GM12878 (cell line): ENCODE measurements around the gene FATE1. TPM values are rescaled to one million over a fixed set of nuclear protein-coding genes. Genes with fewer than 3 reads are reported as not detected.

ENCODE experiments used
- ATAC-seq: fragments of 200-7000 bp; cut with Tn5 transposase; 3 replicates; pipeline ENCODE4 v1.9.1; 2020; ENCODE audit warnings: mild to moderate bottlenecking, moderate library complexity
- BruUV-seq: library from RNA; stranded (reverse); fragments of 400-500 nt; replicated peaks from 2 replicates; lab custom pipeline; 2021; lab: Mats Ljungman, UMichigan
- CTCF ChIA-PET: fragments of 300-600 bp; sonication (Branson Sonifier 250); formaldehyde crosslinking; extraction: SDS; loops from one replicate; lab custom pipeline; 2021; ENCODE audit warnings: inconsistent platforms; lab: Yijun Ruan, JAX
- POLR2A ChIA-PET: fragments of 350-600 bp; formaldehyde crosslinking; extraction: SDS; loops from one replicate; lab custom pipeline; 2021; ENCODE audit warnings: inconsistent platforms; lab: Charles Lee
- RAD21 ChIA-PET: fragments of 300-600 bp; sonication (Branson Sonifier 250); formaldehyde crosslinking; loops from one replicate; lab custom pipeline; 2023; ENCODE audit warnings: antibody characterized with exemption; ENCODE audit not compliant: unreplicated experiment; lab: Charles Lee
- SMC1A ChIA-PET: fragments of 300-600 bp; sonication (Branson Sonifier 250); formaldehyde crosslinking; loops from one replicate; lab custom pipeline; 2023; ENCODE audit not compliant: unreplicated experiment, uncharacterized antibody; lab: Charles Lee
- DNase-seq: peaks from one replicate; pipeline ENCODE4 v3.0.0-alpha.2; 2011; ENCODE audit warnings: low read depth, low spot score
- FAIRE-seq: peaks from 3 replicates; lab custom pipeline; 2011; peaks lifted over from hg19 to GRCh38; lab: Jason Lieb, UNC
- H2AFZ ChIP-seq: 2 replicates; pipeline ENCODE4 v1.6.0; 2011; ENCODE audit warnings: low read depth, low read length, control low read depth; ENCODE audit not compliant: control insufficient read depth
- H3K27ac ChIP-seq: 2 replicates; pipeline ENCODE4 v1.5.1; 2011; ENCODE audit warnings: control low read depth; ENCODE audit not compliant: control insufficient read depth, insufficient read depth
- H3K27me3 ChIP-seq, 2 experiments: replicated peaks in 1 of 2; 2 replicates each; pipeline versions ENCODE4 v1.6.0 to v1.6.1; 2011; ENCODE audit warnings: low read length in 1 of 2; ENCODE audit not compliant: control insufficient read depth in 2 of 2, insufficient read depth in 2 of 2
- H3K36me3 ChIP-seq, 2 experiments: 2 replicates each; pipeline ENCODE4 v1.5.1; 2011; ENCODE audit warnings: low read length in 1 of 2; ENCODE audit not compliant: control insufficient read depth in 2 of 2, insufficient read depth in 2 of 2
- H3K4me1 ChIP-seq: 2 replicates; pipeline ENCODE4 v1.6.1; 2011; ENCODE audit warnings: mild to moderate bottlenecking, low read length, moderate library complexity, mixed read lengths; ENCODE audit not compliant: control insufficient read depth, insufficient read depth
- H3K4me2 ChIP-seq: 2 replicates; pipeline ENCODE4 v1.6.0; 2011; ENCODE audit warnings: control low read depth; ENCODE audit not compliant: control insufficient read depth, insufficient read depth
- H3K4me3 ChIP-seq: fragments of 200-600 bp; sonication (generic); 2 replicates; pipeline ENCODE4 v1.5.1; 2016
- H3K79me2 ChIP-seq: 2 replicates; pipeline ENCODE4 v1.6.0; 2011; ENCODE audit warnings: low read length; ENCODE audit not compliant: control insufficient read depth, insufficient read depth
- H3K9ac ChIP-seq: 2 replicates; pipeline ENCODE4 v1.8.0; 2011; ENCODE audit warnings: low read length, control low read depth, mixed read lengths; ENCODE audit not compliant: control insufficient read depth, insufficient read depth
- H3K9me3 ChIP-seq: replicated peaks from 3 replicates; pipeline ENCODE4 v1.5.1; 2011; ENCODE audit warnings: mild to moderate bottlenecking, low read length; ENCODE audit not compliant: control insufficient read depth, insufficient read depth
- H4K20me1 ChIP-seq: 2 replicates; pipeline ENCODE4 v1.6.0; 2011; ENCODE audit not compliant: control insufficient read depth, insufficient read depth
- BCL11A ChIP-seq: IDR thresholded peaks from 2 replicates; pipeline ENCODE4 v1.6.1; 2011; ENCODE audit warnings: low read depth, low read length
- BHLHE40 ChIP-seq, 2 experiments: fragments of 450-650 bp in 1 of 2; IDR thresholded peaks; 2 replicates each; pipeline ENCODE4 v1.6.1; 2011 to 2017; ENCODE audit warnings: low read depth in 2 of 2, borderline replicate concordance in 1 of 2, improper control_type of control experiment in 1 of 2, low read length in 1 of 2, mild to moderate bottlenecking in 1 of 2
- ESRRA ChIP-seq: IDR thresholded peaks from 2 replicates; pipeline ENCODE4 v1.6.1; 2012; ENCODE audit warnings: mild to moderate bottlenecking, low read length, improper control_type of control experiment
- KAT2A ChIP-seq: conservative IDR thresholded peaks from 2 replicates; pipeline ENCODE4 v1.6.1; 2011; ENCODE audit warnings: low read depth, low read length; ENCODE audit not compliant: control insufficient read depth
- SMC3 ChIP-seq: IDR thresholded peaks from 2 replicates; pipeline ENCODE4 v1.6.1; 2011; ENCODE audit warnings: low read length, improper control_type of control experiment, borderline replicate concordance
- ZSCAN29 ChIP-seq: fragments of 450-650 bp; IDR thresholded peaks from 2 replicates; pipeline ENCODE4 v1.6.1; 2017; ENCODE audit warnings: mild to moderate bottlenecking, moderate library complexity
- WGBS: methylation state at CpG from one replicate; pipeline ENCODE4 v1.1.6; 2016; ENCODE audit warnings: low lambda C conversion rate; ENCODE audit not compliant: insufficient replicate concordance, insufficient coverage; ENCODE audit errors: missing lambda C conversion rate; 5-methylcytosine and 5-hydroxymethylcytosine counted together
- in situ Hi-C: fragments of 300-500 bp; cut with MboI; formaldehyde crosslinking; loops from 9 replicates; pipeline ENCODE4 v1.14.3; 2018; ENCODE audit warnings: mixed read lengths
- intact Hi-C: fragments of 100-400 bp; cut with micrococcal nuclease; formaldehyde crosslinking; loops from one replicate; pipeline ENCODE4 v1.14.2; 2022; ENCODE audit not compliant: unreplicated experiment
- polyA plus RNA-seq, 11 experiments: library from polyadenylated mRNA; depleted of rRNA in 4 of 11; unstranded in 6 of 11; stranded (reverse) in 5 of 11; fragments of >200 nt; fragmentation: Nextera tagmentation in 4 of 11; fragmentation: Illumina TruSeq in 1 of 11; extraction: Ambion mirVana in 4 of 11; extraction: Trizol in 1 of 11; gene quantifications; 1 replicate in 1 of 11; 2 replicates in 10 of 11; pipeline versions ENCODE4 v1.2.1 to v1.2.3, GENCODE V29; 2011 to 2016; ENCODE audit warnings: inconsistent platforms in 2 of 11, missing spikeins in 2 of 11, low read depth in 1 of 11
- total RNA-seq, 4 experiments: library from RNA; depleted of rRNA in 3 of 4; stranded (reverse); fragments of >200 nt in 3 of 4; fragmentation: Illumina TruSeq in 1 of 4; extraction: Trizol in 1 of 4; gene quantifications; 2 replicates each; pipeline versions ENCODE4 v1.2.1 to v1.2.3, GENCODE V29; 2013 to 2021
- TF ChIP-seq, protein P1 (sequence below): fragments of 450-650 bp; IDR thresholded peaks from 2 replicates; pipeline ENCODE4 v1.6.1; 2017; ENCODE audit warnings: mild to moderate bottlenecking
- TF ChIP-seq, protein P2 (sequence below): fragments of 150-350 bp; IDR thresholded peaks from 2 replicates; pipeline ENCODE4 v1.6.1; 2016; ENCODE audit warnings: low read depth, low read length
- TF ChIP-seq, protein P3 (sequence below): fragments of 450-650 bp; conservative IDR thresholded peaks from 2 replicates; pipeline ENCODE4 v1.6.1; 2017; ENCODE audit warnings: mild to moderate bottlenecking, moderate library complexity

FATE1 gene
- total and polyA plus RNA-seq, 10 of the 15 experiments (the other 5 are each of a cell fraction or from before 2014, with no cell fraction given), result 0.26 to 0.28 TPM; not detected in 8

DNA sequence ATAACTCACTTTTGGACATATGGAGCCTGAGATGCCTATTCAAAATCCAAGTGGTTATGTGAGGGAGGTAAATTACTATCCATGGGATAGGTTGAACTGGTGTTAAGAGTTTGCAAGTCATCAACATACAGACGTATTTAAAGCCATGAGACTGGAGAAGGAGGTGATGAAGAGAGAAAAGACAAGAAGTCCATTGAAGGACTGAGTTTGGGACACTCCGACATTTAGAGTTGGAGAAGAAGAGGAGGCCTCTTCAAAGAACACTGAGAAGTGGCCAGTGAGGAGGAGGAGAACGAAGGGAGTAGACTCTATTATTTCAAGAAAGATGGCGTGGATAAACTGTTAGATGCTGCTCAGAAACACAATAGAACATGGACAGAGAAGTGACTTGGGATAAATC, 18.6 kb downstream of the FATE1 start, which contains the start of gene CNGA2:
Gene CNGA2 (plus strand): TSS at position 301 of the 400 bp plus-strand sequence. CDS start 3,738 bp downstream, outside the sequence.
- no peak within 1 kb of the TSS for H3K9ac ChIP-seq
- H3K9me3 ChIP-seq, result no peaks in the 10 kb centered on the region
- H3K4me1 ChIP-seq, result no peaks in the 10 kb centered on the region
- H2AFZ ChIP-seq, result no peak within 1 kb of the TSS
- no peaks in the 10 kb centered on the region for H3K79me2 ChIP-seq
- H3K36me3 ChIP-seq, result no peaks in the 10 kb centered on the region
- ChIA-PET RAD21 (no interaction called here), POLR2A (no interaction called here), SMC1A (interaction anchor here (1.4 kb wide), 1 partner anchor 22 kb away, joined by 3 read pairs; no protein-coding TSS in a partner anchor), CTCF (interaction anchor here (1.2 kb wide), 1 partner anchor 20 kb away, joined by 3 read pairs; no protein-coding TSS in a partner anchor)
- no peaks in the 10 kb centered on the region for H3K27me3 ChIP-seq
- ATAC-seq, result no peak
- DNase-seq, result no peak
- H3K4me3 ChIP-seq, result no peak within 1 kb of the TSS
- BruUV-seq, result no TSS peak
- H3K4me2 ChIP-seq, result no peak within 1 kb of the TSS
- TF ChIP-seq ZSCAN29 (no peak), ESRRA (no peak), BCL11A (no peak), BHLHE40 (IDR thresholded peaks at IDR 0.05; ENCODE audit: borderline replicate concordance in 1 of 2, low read depth in 2 of 2, low read length in 1 of 2) (no peak), KAT2A (no peak)
- 8% methylated on average over 4 of the region's 4 CpGs for WGBS
- FAIRE-seq, result no peak
- H4K20me1 ChIP-seq, result no peaks in the 10 kb centered on the region
- in situ Hi-C loops (no loop called here), intact Hi-C loops (no loop called here)
- no peak within 1 kb of the TSS for H3K27ac ChIP-seq

DNA sequence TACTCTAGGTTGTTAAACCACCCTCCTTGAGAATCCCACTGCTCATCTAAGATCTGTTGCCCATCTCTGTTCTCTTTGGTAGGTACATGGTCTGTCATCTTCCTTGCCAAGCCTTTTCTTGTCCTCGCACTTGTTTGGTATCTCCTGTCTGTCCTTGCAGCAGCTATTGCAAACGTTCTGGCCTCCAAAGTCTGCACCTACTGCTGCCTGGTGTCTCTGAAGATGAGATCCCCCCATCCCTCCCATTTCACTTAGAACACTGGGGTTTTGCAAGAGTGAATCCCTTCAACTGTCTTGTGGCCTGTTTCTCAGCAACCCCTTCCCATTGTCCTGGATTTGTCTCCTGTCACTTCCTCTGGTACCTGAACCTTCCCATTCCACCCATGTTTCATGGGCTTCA, 19.4 kb downstream of the FATE1 start:
- H3K9me3 ChIP-seq, result no peaks in the 10 kb centered on the region

More for the DNA sequence above, 19.4 kb downstream of the FATE1 start:
- Histone ChIP-seq H3K27me3 (no peaks in the 10 kb centered on the region), H3K36me3 (no peaks in the 10 kb centered on the region), H3K4me2 (no peak overlapping the region), H3K4me1 (no peaks in the 10 kb centered on the region), H3K79me2 (no peaks in the 10 kb centered on the region), H4K20me1 (no peaks in the 10 kb centered on the region), H3K4me3 (no peak overlapping the region), H3K27ac (no peak overlapping the region), H3K9ac (no peak overlapping the region), H2AFZ (no peak overlapping the region)
- POLR2A ChIA-PET, result no interaction called here
- WGBS, result 3% methylated on average over 2 of the region's 2 CpGs
- DNase-seq (no peak), ATAC-seq (no peak), FAIRE-seq (no peak)
- TF ChIP-seq SMC3, result no peak
- TF ChIP-seq, protein P1, sequence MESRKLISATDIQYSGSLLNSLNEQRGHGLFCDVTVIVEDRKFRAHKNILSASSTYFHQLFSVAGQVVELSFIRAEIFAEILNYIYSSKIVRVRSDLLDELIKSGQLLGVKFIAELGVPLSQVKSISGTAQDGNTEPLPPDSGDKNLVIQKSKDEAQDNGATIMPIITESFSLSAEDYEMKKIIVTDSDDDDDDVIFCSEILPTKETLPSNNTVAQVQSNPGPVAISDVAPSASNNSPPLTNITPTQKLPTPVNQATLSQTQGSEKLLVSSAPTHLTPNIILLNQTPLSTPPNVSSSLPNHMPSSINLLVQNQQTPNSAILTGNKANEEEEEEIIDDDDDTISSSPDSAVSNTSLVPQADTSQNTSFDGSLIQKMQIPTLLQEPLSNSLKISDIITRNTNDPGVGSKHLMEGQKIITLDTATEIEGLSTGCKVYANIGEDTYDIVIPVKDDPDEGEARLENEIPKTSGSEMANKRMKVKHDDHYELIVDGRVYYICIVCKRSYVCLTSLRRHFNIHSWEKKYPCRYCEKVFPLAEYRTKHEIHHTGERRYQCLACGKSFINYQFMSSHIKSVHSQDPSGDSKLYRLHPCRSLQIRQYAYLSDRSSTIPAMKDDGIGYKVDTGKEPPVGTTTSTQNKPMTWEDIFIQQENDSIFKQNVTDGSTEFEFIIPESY, result no peak
- TF ChIP-seq, protein P2, sequence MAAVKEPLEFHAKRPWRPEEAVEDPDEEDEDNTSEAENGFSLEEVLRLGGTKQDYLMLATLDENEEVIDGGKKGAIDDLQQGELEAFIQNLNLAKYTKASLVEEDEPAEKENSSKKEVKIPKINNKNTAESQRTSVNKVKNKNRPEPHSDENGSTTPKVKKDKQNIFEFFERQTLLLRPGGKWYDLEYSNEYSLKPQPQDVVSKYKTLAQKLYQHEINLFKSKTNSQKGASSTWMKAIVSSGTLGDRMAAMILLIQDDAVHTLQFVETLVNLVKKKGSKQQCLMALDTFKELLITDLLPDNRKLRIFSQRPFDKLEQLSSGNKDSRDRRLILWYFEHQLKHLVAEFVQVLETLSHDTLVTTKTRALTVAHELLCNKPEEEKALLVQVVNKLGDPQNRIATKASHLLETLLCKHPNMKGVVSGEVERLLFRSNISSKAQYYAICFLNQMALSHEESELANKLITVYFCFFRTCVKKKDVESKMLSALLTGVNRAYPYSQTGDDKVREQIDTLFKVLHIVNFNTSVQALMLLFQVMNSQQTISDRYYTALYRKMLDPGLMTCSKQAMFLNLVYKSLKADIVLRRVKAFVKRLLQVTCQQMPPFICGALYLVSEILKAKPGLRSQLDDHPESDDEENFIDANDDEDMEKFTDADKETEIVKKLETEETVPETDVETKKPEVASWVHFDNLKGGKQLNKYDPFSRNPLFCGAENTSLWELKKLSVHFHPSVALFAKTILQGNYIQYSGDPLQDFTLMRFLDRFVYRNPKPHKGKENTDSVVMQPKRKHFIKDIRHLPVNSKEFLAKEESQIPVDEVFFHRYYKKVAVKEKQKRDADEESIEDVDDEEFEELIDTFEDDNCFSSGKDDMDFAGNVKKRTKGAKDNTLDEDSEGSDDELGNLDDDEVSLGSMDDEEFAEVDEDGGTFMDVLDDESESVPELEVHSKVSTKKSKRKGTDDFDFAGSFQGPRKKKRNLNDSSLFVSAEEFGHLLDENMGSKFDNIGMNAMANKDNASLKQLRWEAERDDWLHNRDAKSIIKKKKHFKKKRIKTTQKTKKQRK, result no peak
- TF ChIP-seq, protein P3, sequence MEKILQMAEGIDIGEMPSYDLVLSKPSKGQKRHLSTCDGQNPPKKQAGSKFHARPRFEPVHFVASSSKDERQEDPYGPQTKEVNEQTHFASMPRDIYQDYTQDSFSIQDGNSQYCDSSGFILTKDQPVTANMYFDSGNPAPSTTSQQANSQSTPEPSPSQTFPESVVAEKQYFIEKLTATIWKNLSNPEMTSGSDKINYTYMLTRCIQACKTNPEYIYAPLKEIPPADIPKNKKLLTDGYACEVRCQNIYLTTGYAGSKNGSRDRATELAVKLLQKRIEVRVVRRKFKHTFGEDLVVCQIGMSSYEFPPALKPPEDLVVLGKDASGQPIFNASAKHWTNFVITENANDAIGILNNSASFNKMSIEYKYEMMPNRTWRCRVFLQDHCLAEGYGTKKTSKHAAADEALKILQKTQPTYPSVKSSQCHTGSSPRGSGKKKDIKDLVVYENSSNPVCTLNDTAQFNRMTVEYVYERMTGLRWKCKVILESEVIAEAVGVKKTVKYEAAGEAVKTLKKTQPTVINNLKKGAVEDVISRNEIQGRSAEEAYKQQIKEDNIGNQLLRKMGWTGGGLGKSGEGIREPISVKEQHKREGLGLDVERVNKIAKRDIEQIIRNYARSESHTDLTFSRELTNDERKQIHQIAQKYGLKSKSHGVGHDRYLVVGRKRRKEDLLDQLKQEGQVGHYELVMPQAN, result no peak
- BruUV-seq, result no TSS peak
- CTCF ChIA-PET, result interaction anchor here (1.4 kb wide), 1 partner anchor 14 kb away, joined by 4 read pairs; no protein-coding TSS in a partner anchor
- in situ Hi-C loops (no loop called here), intact Hi-C loops (no loop called here)
- SMC1A ChIA-PET, result no interaction called here
- RAD21 ChIA-PET, result no interaction called here
